Measurements from ENCODE around the gene SCYL1. TPM values are rescaled to one million over a fixed set of nuclear protein-coding genes. Genes with fewer than 3 reads are reported as not detected.
A peak's percentile ranks its signal among the peaks of the same experiment; 100 is the strongest.

The SCYL1 gene
- total RNA-seq, 2 donors from 2014 or later: 62.9 to 67.4 TPM

DNA sequence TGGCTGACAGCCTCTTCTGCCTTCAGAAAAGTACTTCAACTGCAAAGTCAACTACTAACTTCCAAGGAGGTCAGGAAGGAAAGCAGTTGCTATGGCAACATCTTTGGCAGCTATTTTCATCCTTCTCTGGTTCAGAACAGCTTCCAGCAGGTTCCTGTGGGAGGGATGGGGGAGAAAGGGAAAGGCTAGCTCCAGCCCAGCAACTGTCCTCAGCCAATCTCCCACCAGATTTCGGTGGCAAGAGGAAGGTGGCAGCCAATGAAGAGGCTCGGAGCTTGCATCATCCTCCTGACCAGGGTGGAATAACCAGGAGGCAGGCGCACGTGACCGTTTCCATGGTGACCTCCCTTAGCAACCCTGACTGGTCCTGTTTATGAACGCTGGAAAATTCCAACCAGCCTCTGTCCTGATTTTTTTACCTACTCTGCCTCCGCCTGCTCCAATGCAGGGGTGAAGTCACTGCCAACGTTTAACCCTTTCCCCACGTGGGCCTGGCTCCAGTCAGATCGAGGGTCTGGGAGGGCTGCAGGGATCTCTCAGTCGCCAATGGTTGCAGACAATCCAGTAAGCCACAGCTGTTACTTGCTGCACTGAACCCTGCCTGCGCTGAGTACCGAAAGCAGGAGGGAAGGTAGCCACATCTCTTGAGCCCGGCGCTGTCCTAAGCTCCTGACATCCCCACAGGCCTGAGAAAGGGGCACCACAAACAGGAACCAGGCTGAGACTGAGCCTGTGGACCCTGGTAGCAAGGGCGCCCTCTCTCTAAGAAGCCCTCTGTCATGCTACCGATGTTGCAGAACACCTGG, 37.2 kb upstream of the SCYL1 start:
- Mint-ChIP-seq H3K9me3 (no peaks in the 10 kb centered on the region), H3K27me3 (ENCODE audit: insufficient read depth) (peaks cover 15% of the 10 kb centered on the region), H3K27ac (peak overlapping the region; percentile 94), H3K4me3 (peak overlapping the region; percentile 41), H3K4me1 (peaks cover 55% of the 10 kb centered on the region), H3K36me3 (ENCODE audit: low read depth) (no peaks in the 10 kb centered on the region)
- Histone ChIP-seq H3K36me3 (ENCODE audit: control insufficient read depth, insufficient read depth, low read length) (no peaks in the 10 kb centered on the region), H3K4me1 (ENCODE audit: control insufficient read depth, insufficient read depth, low read length) (peaks cover 37% of the 10 kb centered on the region), H3K9ac (ENCODE audit: extremely low read depth, low read length, poor library complexity, severe bottlenecking) (peak overlapping the region; percentile 48), H3K27ac (ENCODE audit: low read depth, low read length) (peak overlapping the region; percentile 97), H3K4me3 (ENCODE audit: low read length) (peak overlapping the region; percentile 53), H3K27me3 (ENCODE audit: control insufficient read depth, insufficient read depth, low read length, poor library complexity, severe bottlenecking) (peaks cover 25% of the 10 kb centered on the region), H3K9me3 (ENCODE audit: control insufficient read depth, low read length) (no peaks in the 10 kb centered on the region)
- DNase-seq: peak; percentile 99
- no peak for TF ChIP-seq CTCF (conservative IDR thresholded peaks at IDR 0.05)
- 9 to 10% methylated on average over 9 to 17 of the region's 17 CpGs for WGBS, 2 experiments (ENCODE audit: insufficient coverage in 1 of 2, insufficient read length in 1 of 2)

DNA sequence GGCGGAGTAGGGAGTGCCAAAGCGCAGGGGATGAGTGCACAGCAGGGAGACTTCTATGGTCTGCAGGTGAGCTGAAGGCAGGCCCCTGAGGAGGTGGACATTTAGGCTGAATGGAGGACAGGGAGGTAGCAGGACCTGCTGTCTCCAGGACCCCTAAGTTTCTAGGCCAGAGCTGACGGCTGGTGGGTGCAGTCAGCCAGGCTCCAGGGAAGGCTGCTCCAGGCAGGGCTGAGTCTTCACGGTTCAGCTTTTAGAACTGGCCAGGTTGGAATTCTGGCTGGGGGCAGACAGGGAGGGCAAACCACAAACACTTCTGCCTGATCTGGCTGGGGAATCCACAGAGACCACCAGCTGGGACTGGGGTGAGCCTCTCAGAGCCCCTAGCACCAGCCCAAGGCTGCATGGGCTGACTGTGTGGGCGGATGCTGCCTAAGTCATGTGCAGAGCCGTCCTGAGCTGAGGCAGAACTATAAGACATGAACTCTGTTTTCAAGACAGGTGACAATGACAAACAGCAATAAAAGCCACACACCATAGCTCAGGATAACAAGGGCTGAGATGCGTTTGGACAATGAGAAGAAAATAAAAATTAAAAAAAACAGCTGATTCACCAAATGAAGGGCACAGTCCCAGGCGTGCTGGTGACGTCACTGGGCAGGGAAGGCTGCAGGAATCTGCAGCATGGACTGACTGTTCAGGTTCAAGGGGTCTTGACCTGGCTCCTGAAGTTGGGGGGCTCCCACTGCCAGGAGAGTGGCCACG, 36.4 kb upstream of the SCYL1 start:
- H3K27ac ChIP-seq (ENCODE audit: low read depth, low read length): peak overlapping the region; percentile 97
- Mint-ChIP-seq H3K9me3 (no peaks in the 10 kb centered on the region), H3K4me3 (peak overlapping the region; percentile 41), H3K36me3 (ENCODE audit: low read depth) (no peaks in the 10 kb centered on the region), H3K27ac (peak overlapping the region; percentile 94), H3K4me1 (peaks cover 62% of the 10 kb centered on the region), H3K27me3 (ENCODE audit: insufficient read depth) (peaks cover 15% of the 10 kb centered on the region)
- H3K9ac ChIP-seq (ENCODE audit: extremely low read depth, low read length, poor library complexity, severe bottlenecking): peak overlapping the region; percentile 48
- H3K9me3 ChIP-seq (ENCODE audit: control insufficient read depth, low read length): no peaks in the 10 kb centered on the region
- no peak for DNase-seq
- peak overlapping the region; percentile 53 for H3K4me3 ChIP-seq (ENCODE audit: low read length)
- TF ChIP-seq CTCF (conservative IDR thresholded peaks at IDR 0.05): no peak
- peaks cover 40% of the 10 kb centered on the region for H3K4me1 ChIP-seq (ENCODE audit: control insufficient read depth, insufficient read depth, low read length)
- WGBS, 2 experiments (ENCODE audit: insufficient coverage in 1 of 2, insufficient read length in 1 of 2): 51 to 73% methylated on average over 7 to 10 of the region's 10 CpGs
- H3K36me3 ChIP-seq (ENCODE audit: control insufficient read depth, insufficient read depth, low read length): no peaks in the 10 kb centered on the region
- peaks cover 25% of the 10 kb centered on the region for H3K27me3 ChIP-seq (ENCODE audit: control insufficient read depth, insufficient read depth, low read length, poor library complexity, severe bottlenecking)

DNA sequence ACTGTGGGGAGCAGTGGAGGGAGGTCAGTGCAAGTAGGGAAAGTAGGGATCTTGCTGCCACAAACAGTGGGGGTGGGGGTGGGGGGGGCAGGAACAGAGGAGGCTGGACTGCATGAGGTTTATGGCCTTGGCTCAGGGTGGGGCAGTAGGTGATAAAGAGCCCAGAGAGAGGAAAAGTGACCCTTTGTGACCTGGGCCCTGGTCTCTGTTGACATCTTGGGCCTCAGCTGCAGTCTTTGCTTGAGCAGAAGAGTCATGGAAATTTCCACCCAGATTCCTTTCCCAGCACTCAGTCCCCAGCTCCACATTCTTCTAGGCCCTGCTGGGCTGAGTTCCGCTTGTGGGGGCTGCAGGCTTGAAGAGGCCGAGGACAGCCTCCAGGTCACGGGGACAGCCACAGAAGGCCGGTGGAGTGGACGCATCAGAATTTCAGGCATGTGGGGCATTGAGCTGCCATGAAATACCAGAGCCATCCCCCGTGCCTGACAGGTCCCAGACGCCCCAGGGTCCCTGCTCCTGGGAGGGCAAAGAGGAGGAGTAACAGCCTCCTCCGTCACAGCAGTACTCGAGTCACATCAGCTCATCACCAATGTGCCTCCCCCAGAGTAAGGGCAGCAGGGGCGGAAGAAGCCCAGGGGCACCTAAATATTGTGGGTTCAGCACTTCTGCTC, 35.7 kb upstream of the SCYL1 start:
- Histone ChIP-seq H3K4me3 (ENCODE audit: low read length) (peak overlapping the region; percentile 28), H3K4me1 (ENCODE audit: control insufficient read depth, insufficient read depth, low read length) (peaks cover 40% of the 10 kb centered on the region)

More for the DNA sequence above, 35.7 kb upstream of the SCYL1 start:
- Mint-ChIP-seq H3K36me3 (ENCODE audit: low read depth) (no peaks in the 10 kb centered on the region), H3K27me3 (ENCODE audit: insufficient read depth) (peaks cover 11% of the 10 kb centered on the region), H3K9me3 (no peaks in the 10 kb centered on the region), H3K4me3 (no peak overlapping the region), H3K4me1 (peaks cover 68% of the 10 kb centered on the region), H3K27ac (peak overlapping the region; percentile 92)
- Histone ChIP-seq H3K9me3 (ENCODE audit: control insufficient read depth, low read length) (no peaks in the 10 kb centered on the region), H3K36me3 (ENCODE audit: control insufficient read depth, insufficient read depth, low read length) (no peaks in the 10 kb centered on the region), H3K27ac (ENCODE audit: low read depth, low read length) (peak overlapping the region; percentile 97), H3K9ac (ENCODE audit: extremely low read depth, low read length, poor library complexity, severe bottlenecking) (peak overlapping the region; percentile 48), H3K27me3 (ENCODE audit: control insufficient read depth, insufficient read depth, low read length, poor library complexity, severe bottlenecking) (peaks cover 25% of the 10 kb centered on the region)
- no peak for TF ChIP-seq CTCF (conservative IDR thresholded peaks at IDR 0.05)
- peak; percentile 94 for DNase-seq
- 17 to 66% methylated on average over 5 to 10 of the region's 10 CpGs for WGBS, 2 experiments (ENCODE audit: insufficient coverage in 1 of 2, insufficient read length in 1 of 2)
